Measurements from ENCODE around the gene TSC22D1.

- TF ChIP-seq CTCF (IDR thresholded peaks at IDR 0.05), result no peak
- TF ChIP-seq EZH2 (IDR thresholded peaks at IDR 0.05), result no peak
These were observed 26.7 kb downstream of the TSC22D1 start for GRCh38 chr13:44549476-44549875.

All from neural progenitor cell (in vitro differentiated cells).